Caco-2 (cell line): ENCODE data around the gene HOTAIR. TPM values are rescaled to one million over a fixed set of nuclear protein-coding genes. Genes with fewer than 3 reads are reported as not detected.

Experiments used
- BruUV-seq: library from RNA; stranded (reverse); fragments of 400-500 nt; replicated peaks from 2 replicates; lab custom pipeline; 2021; lab: Mats Ljungman, UMichigan
- CTCF ChIA-PET: fragments of 300-600 bp; sonication (Branson Sonifier 250); formaldehyde crosslinking; loops from one replicate; lab custom pipeline; 2022; ENCODE audit warnings: antibody characterized with exemption; lab: Charles Lee
- POLR2A ChIA-PET: fragments of 300-600 bp; sonication (Branson Sonifier 250); formaldehyde crosslinking; loops from one replicate; lab custom pipeline; 2022; ENCODE audit warnings: antibody characterized with exemption; lab: Charles Lee
- DNase-seq, 2 experiments: peaks; one replicate each; pipeline versions ENCODE4 v3.0.0 to v3.0.0-alpha.2; 2020 to 2022
- H3K27me3 ChIP-seq: replicated peaks from 2 replicates; pipeline ENCODE4 v1.6.0; 2011; ENCODE audit warnings: low read length; ENCODE audit not compliant: control insufficient read depth, insufficient read depth
- H3K36me3 ChIP-seq: 2 replicates; pipeline ENCODE4 v1.5.1; 2011; ENCODE audit warnings: low read length; ENCODE audit not compliant: control insufficient read depth, insufficient read depth
- H3K4me1 ChIP-seq: fragments of 250-450 bp; sonication (Bioruptor Pico); 2 replicates; pipeline ENCODE4 v1.5.1; 2020; ENCODE audit warnings: mild to moderate bottlenecking
- H3K4me3 ChIP-seq: 2 replicates; pipeline ENCODE4 v1.5.1; 2011; ENCODE audit warnings: low read depth, mild to moderate bottlenecking, control low read depth, low read length
- H3K9me3 ChIP-seq: fragments of 250-450 bp; sonication (Bioruptor Pico); 2 replicates; pipeline ENCODE4 v1.5.1; 2020; ENCODE audit warnings: mild to moderate bottlenecking, moderate library complexity
- H3K27ac Mint-ChIP-seq: one replicate; pipeline ENCODE4 v1.8.0; 2022; ENCODE audit warnings: mixed read lengths; ENCODE audit not compliant: unreplicated experiment
- H3K27me3 Mint-ChIP-seq: one replicate; pipeline ENCODE4 v1.8.0; 2022; ENCODE audit warnings: mixed read lengths; ENCODE audit not compliant: insufficient read depth, unreplicated experiment
- H3K36me3 Mint-ChIP-seq: one replicate; pipeline ENCODE4 v1.8.0; 2022; ENCODE audit warnings: mild to moderate bottlenecking, mixed read lengths; ENCODE audit not compliant: insufficient read depth, unreplicated experiment
- H3K4me1 Mint-ChIP-seq: one replicate; pipeline ENCODE4 v1.8.0; 2022; ENCODE audit warnings: low read depth, mixed read lengths; ENCODE audit not compliant: unreplicated experiment
- H3K4me3 Mint-ChIP-seq: one replicate; pipeline ENCODE4 v1.8.0; 2022; ENCODE audit warnings: mild to moderate bottlenecking, moderate library complexity, mixed read lengths; ENCODE audit not compliant: unreplicated experiment
- H3K9me3 Mint-ChIP-seq: one replicate; pipeline ENCODE4 v1.8.0; 2022; ENCODE audit warnings: mixed read lengths; ENCODE audit not compliant: unreplicated experiment
- CTCF ChIP-seq, 2 experiments: fragments of 200-600 bp in 1 of 2; IDR thresholded peaks; 1 replicate in 1 of 2; 2 replicates in 1 of 2; pipeline versions ENCODE4 v1.5.1 to v1.8.0; 2011 to 2022; ENCODE audit warnings: antibody characterized with exemption in 1 of 2, control low read depth in 1 of 2, inconsistent platforms in 1 of 2, low read depth in 1 of 2, low read length in 1 of 2, mild to moderate bottlenecking in 1 of 2, moderate library complexity in 1 of 2; ENCODE audit not compliant: insufficient read depth in 1 of 2, severe bottlenecking in 1 of 2, unreplicated experiment in 1 of 2
- intact Hi-C: fragments of 100-400 bp; cut with micrococcal nuclease; formaldehyde crosslinking; loops from one replicate; pipeline ENCODE4 v1.10.0; 2022; ENCODE audit not compliant: unreplicated experiment
- total RNA-seq: library from RNA; stranded (reverse); gene quantifications from 2 replicates; pipeline ENCODE4 v1.2.3, GENCODE V29; 2022

HOTAIR gene
- total RNA-seq, 1 experiment from 2014 or later = 1.9 TPM

- intact Hi-C loops = loop anchor here (2.0 kb wide), 1 partner anchor 222 kb away; no protein-coding TSS in a partner anchor
- H3K4me3 Mint-ChIP-seq = peak overlapping the region; percentile 68
- BruUV-seq = no TSS peak
Measured at GRCh38 chr12:53988541-53989226, 13.9 kb upstream of the HOTAIR start.

GRCh38 chr12:53987787-53988230 is 13.1 kb upstream of the HOTAIR start:
- H3K9me3 Mint-ChIP-seq = no peaks in the 10 kb centered on the region
- Histone ChIP-seq H3K4me3 (no peak overlapping the region), H3K36me3 (no peaks in the 10 kb centered on the region), H3K9me3 (no peaks in the 10 kb centered on the region), H3K4me1 (peaks cover 42% of the 10 kb centered on the region), H3K27me3 (no peaks in the 10 kb centered on the region)
- CTCF ChIA-PET = interaction anchor here (0.5 to 1.9 kb wide), 15 partner anchors 9 to 1694 kb away, joined by 3 to 8 read pairs (median 4); partner anchors contain the start of gene HOXC8
- BruUV-seq = no TSS peak
- H3K27ac Mint-ChIP-seq = no peak overlapping the region
- no peak for TF ChIP-seq CTCF (IDR thresholded peaks at IDR 0.05; ENCODE audit: insufficient read depth in 1 of 2, low read depth in 1 of 2, low read length in 1 of 2, severe bottlenecking in 1 of 2, unreplicated experiment in 1 of 2)
- H3K4me1 Mint-ChIP-seq = peaks cover 28% of the 10 kb centered on the region
- H3K27me3 Mint-ChIP-seq = no peaks in the 10 kb centered on the region
- DNase-seq = no peak
- intact Hi-C loops = loop anchor here (2.0 kb wide), 1 partner anchor 221 kb away; no protein-coding TSS in a partner anchor
- peaks cover 9% of the 10 kb centered on the region for H3K36me3 Mint-ChIP-seq
- no peak overlapping the region for H3K4me3 Mint-ChIP-seq
- POLR2A ChIA-PET = interaction anchor here (0.6 kb wide), 1 partner anchor 186 kb away, joined by 8 read pairs; no protein-coding TSS in a partner anchor

More at GRCh38 chr12:53988541-53989226, 13.9 kb upstream of the HOTAIR start:
- peaks cover 28% of the 10 kb centered on the region for H3K4me1 Mint-ChIP-seq
- H3K9me3 Mint-ChIP-seq = no peaks in the 10 kb centered on the region
- H3K4me1 ChIP-seq = peaks cover 37% of the 10 kb centered on the region
- TF ChIP-seq CTCF (IDR thresholded peaks at IDR 0.05; ENCODE audit: insufficient read depth in 1 of 2, low read depth in 1 of 2, low read length in 1 of 2, severe bottlenecking in 1 of 2, unreplicated experiment in 1 of 2) = no peak
- POLR2A ChIA-PET = interaction anchor here (0.6 kb wide), 1 partner anchor 18 kb away, joined by 7 read pairs; no protein-coding TSS in a partner anchor
- H3K36me3 Mint-ChIP-seq = peaks cover 13% of the 10 kb centered on the region
- H3K4me3 ChIP-seq = no peak overlapping the region
- CTCF ChIA-PET = interaction anchor here (0.5 to 1.9 kb wide), 13 partner anchors 12 to 242 kb away, joined by 3 to 8 read pairs (median 4); partner anchors contain the start of gene HOXC8
- H3K27ac Mint-ChIP-seq = no peak overlapping the region
- no peaks in the 10 kb centered on the region for H3K36me3 ChIP-seq
- no peak for DNase-seq
- H3K27me3 ChIP-seq = no peaks in the 10 kb centered on the region
- H3K27me3 Mint-ChIP-seq = no peaks in the 10 kb centered on the region
- H3K9me3 ChIP-seq = no peaks in the 10 kb centered on the region

GRCh38 chr12:53986686-53987483 is 12.1 kb upstream of the HOTAIR start:
- intact Hi-C loops = no loop called here
- H3K27ac Mint-ChIP-seq = no peak overlapping the region
- H3K27me3 Mint-ChIP-seq = no peaks in the 10 kb centered on the region
- Histone ChIP-seq H3K4me1 (peaks cover 42% of the 10 kb centered on the region), H3K36me3 (no peaks in the 10 kb centered on the region; the same call in 1 of the 2 replicates), H3K27me3 (no peaks in the 10 kb centered on the region), H3K4me3 (no peak overlapping the region), H3K9me3 (no peaks in the 10 kb centered on the region)
- DNase-seq = no peak
- BruUV-seq = no TSS peak
- H3K36me3 Mint-ChIP-seq = peaks cover 9% of the 10 kb centered on the region
- ChIA-PET CTCF (interaction anchor here (1.2 to 2.4 kb wide), 4 partner anchors 10 to 221 kb away, joined by 4 to 15 read pairs (median 8); partner anchors contain the start of gene HOXC13), POLR2A (no interaction called here)
- no peaks in the 10 kb centered on the region for H3K9me3 Mint-ChIP-seq
- TF ChIP-seq CTCF (IDR thresholded peaks at IDR 0.05; ENCODE audit: insufficient read depth in 1 of 2, low read depth in 1 of 2, low read length in 1 of 2, severe bottlenecking in 1 of 2, unreplicated experiment in 1 of 2) = no peak
- no peak overlapping the region for H3K4me3 Mint-ChIP-seq
- peaks cover 28% of the 10 kb centered on the region for H3K4me1 Mint-ChIP-seq
